Body of pancreas (tissue), 4 donors: ENCODE data around the gene SCAP.

Experiments
- CTCF ChIP-seq, 7 experiments: fragments of 450-650 bp in 4 of 7; fragments of 200-600 bp in 3 of 7; sonication (generic) in 3 of 7; IDR thresholded peaks; one replicate each; pipeline ENCODE4 v1.5.1; 2016 to 2019; ENCODE audit warnings: antibody characterized with exemption in 7 of 7
- POLR2A ChIP-seq, 3 donors: fragments of 450-650 bp; IDR thresholded peaks; one replicate each; pipeline ENCODE4 v1.6.1; 2016; ENCODE audit warnings: antibody characterized with exemption in 3 of 3, mild to moderate bottlenecking in 2 of 3

- TF ChIP-seq CTCF (IDR thresholded peaks at IDR 0.05) (no peak), POLR2A (IDR thresholded peaks at IDR 0.05) (no peak)
Measured at GRCh38 chr3:47456984-47457383, 18.8 kb downstream of the SCAP start.
